Ovary (tissue), 3 donors: ENCODE measurements around the gene NAGLU.

ENCODE experiments used
- POLR2A ChIP-seq: fragments of 450-650 bp; IDR thresholded peaks from one replicate; pipeline ENCODE4 v1.6.1; 2017; ENCODE audit warnings: antibody characterized with exemption, mild to moderate bottlenecking, moderate library complexity
- TF ChIP-seq, protein P1 (sequence below), 3 donors: fragments of 450-650 bp in 2 of 3; fragments of 200-600 bp in 1 of 3; IDR thresholded peaks; one replicate each; pipeline versions ENCODE4 v1.5.1 to v1.8.0; 2016 to 2022; ENCODE audit warnings: antibody characterized with exemption in 3 of 3, mild to moderate bottlenecking in 1 of 3
- donor health status: DM: no; HTN: no; CAD: no.

DNA sequence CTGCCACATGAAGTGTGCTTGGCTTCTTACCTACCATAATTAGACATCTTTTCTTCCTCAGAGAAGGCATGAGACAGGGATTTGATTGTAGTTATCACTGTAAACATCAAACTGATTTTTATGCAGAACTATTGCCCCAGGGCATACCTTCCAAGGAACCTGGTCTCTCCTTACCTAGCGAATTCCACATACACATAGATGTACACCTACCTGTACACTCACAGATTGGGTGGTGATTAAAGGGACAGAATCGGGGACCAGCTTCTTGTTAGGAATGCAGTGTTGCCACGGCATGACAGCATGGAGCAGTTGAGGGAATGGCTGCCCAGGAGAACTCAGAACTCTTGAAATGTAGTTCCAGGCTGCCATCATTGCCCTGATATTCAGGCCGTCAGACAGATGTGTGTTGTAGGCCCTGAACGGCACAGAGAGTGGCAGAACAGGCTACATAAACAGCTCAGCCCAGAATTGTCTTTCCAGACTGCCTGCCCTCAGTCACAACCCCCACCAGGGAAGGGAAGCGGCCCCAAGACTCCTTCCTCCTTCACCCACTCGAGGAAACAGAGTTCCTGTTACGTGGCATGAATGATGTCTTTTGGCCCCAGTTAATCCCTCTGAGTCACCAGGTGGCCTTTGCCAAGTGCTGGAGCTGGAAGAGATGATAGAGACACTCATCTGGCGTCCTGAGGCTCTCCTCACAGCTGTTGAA lies 17.8 kb upstream of the NAGLU start:
- TF ChIP-seq, protein P1, sequence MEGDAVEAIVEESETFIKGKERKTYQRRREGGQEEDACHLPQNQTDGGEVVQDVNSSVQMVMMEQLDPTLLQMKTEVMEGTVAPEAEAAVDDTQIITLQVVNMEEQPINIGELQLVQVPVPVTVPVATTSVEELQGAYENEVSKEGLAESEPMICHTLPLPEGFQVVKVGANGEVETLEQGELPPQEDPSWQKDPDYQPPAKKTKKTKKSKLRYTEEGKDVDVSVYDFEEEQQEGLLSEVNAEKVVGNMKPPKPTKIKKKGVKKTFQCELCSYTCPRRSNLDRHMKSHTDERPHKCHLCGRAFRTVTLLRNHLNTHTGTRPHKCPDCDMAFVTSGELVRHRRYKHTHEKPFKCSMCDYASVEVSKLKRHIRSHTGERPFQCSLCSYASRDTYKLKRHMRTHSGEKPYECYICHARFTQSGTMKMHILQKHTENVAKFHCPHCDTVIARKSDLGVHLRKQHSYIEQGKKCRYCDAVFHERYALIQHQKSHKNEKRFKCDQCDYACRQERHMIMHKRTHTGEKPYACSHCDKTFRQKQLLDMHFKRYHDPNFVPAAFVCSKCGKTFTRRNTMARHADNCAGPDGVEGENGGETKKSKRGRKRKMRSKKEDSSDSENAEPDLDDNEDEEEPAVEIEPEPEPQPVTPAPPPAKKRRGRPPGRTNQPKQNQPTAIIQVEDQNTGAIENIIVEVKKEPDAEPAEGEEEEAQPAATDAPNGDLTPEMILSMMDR (IDR thresholded peaks at IDR 0.05) = no peak
- no peak for TF ChIP-seq POLR2A
